ENCODE results near the gene MAP3K14. TPM values are rescaled to one million over a fixed set of nuclear protein-coding genes. Genes with fewer than 3 reads are reported as not detected.

MAP3K14 gene
- polyA plus RNA-seq, 1 of the 3 experiments (the other 2 are of a cell fraction): 11.9 TPM

GRCh38 chr17:45293413-45294211, 23.2 kb downstream of the MAP3K14 start:
- H3K4me3 ChIP-seq (ENCODE audit: low read depth in 2 of 2, low read length in 1 of 2): peak overlapping the region in 1 of 2 experiments; percentile 0; a peak in 1 of 4 replicates
- H3K9me2 ChIP-seq: no peaks in the 10 kb centered on the region
- peaks cover 64% of the 10 kb centered on the region for H4K20me1 ChIP-seq (ENCODE audit: insufficient read depth)
- peak overlapping the region; percentile 94 to 95 for H3K27ac ChIP-seq (ENCODE audit: low read depth in 2 of 2, low read length in 1 of 2)
- ChIA-PET CTCF (interaction anchor here (0.7 to 3.5 kb wide), 12 partner anchors 9 to 144 kb away, joined by 3 to 13 read pairs (median 4); no protein-coding TSS in a partner anchor), POLR2A (interaction anchor here (1.0 to 1.5 kb wide), 2 partner anchors 24 to 52 kb away, joined by 3 to 5 read pairs; partner anchors contain the start of gene MAP3K14)
- DNase-seq: no peak
- H3F3A ChIP-seq (replicated peaks; ENCODE audit: insufficient read depth): peaks cover 48% of the 10 kb centered on the region
- H3K9ac ChIP-seq: peak overlapping the region; percentile 48; the same call in 1 of the 2 replicates
- no peaks in the 10 kb centered on the region for H3K9me3 ChIP-seq
- H3K4me1 ChIP-seq (ENCODE audit: control insufficient read depth in 1 of 2, insufficient read depth in 2 of 2, low read depth in 1 of 2, low read length in 1 of 2): peaks cover 57 to 78% of the 10 kb centered on the region in 2 experiments
- no peaks in the 10 kb centered on the region for H3K27me3 ChIP-seq (ENCODE audit: insufficient read depth)
- H3K4me2 ChIP-seq: peak overlapping the region; percentile 55
- WGBS (ENCODE audit: low lambda C conversion rate): 26% methylated on average over 8 of the region's 10 CpGs
- peaks cover 86% of the 10 kb centered on the region for H3K79me2 ChIP-seq (ENCODE audit: insufficient read depth)
- H3K36me3 ChIP-seq (replicated peaks in 1 of 2; ENCODE audit: control insufficient read depth in 1 of 2, insufficient read depth in 2 of 2, low read length in 1 of 2): peaks cover 18 to 38% of the 10 kb centered on the region in 2 experiments
- H2AFZ ChIP-seq (ENCODE audit: low read depth): no peak overlapping the region
- TF ChIP-seq, protein P1, sequence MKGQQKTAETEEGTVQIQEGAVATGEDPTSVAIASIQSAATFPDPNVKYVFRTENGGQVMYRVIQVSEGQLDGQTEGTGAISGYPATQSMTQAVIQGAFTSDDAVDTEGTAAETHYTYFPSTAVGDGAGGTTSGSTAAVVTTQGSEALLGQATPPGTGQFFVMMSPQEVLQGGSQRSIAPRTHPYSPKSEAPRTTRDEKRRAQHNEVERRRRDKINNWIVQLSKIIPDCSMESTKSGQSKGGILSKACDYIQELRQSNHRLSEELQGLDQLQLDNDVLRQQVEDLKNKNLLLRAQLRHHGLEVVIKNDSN (IDR thresholded peaks at IDR 0.05; ENCODE audit: borderline replicate concordance, low read depth): no peak
- peak; percentile 96 for TF ChIP-seq FOSL2 (IDR thresholded peaks at IDR 0.05; ENCODE audit: borderline replicate concordance, low read depth)
- no peak for TF ChIP-seq GABPA (IDR thresholded peaks at IDR 0.05; ENCODE audit: low read depth)
- TF ChIP-seq MXI1 (IDR thresholded peaks at IDR 0.05; ENCODE audit: low read depth, low read length): no peak
- no peak for TF ChIP-seq RFX5 (IDR thresholded peaks at IDR 0.05; ENCODE audit: low read length)
- TF ChIP-seq, protein P2, sequence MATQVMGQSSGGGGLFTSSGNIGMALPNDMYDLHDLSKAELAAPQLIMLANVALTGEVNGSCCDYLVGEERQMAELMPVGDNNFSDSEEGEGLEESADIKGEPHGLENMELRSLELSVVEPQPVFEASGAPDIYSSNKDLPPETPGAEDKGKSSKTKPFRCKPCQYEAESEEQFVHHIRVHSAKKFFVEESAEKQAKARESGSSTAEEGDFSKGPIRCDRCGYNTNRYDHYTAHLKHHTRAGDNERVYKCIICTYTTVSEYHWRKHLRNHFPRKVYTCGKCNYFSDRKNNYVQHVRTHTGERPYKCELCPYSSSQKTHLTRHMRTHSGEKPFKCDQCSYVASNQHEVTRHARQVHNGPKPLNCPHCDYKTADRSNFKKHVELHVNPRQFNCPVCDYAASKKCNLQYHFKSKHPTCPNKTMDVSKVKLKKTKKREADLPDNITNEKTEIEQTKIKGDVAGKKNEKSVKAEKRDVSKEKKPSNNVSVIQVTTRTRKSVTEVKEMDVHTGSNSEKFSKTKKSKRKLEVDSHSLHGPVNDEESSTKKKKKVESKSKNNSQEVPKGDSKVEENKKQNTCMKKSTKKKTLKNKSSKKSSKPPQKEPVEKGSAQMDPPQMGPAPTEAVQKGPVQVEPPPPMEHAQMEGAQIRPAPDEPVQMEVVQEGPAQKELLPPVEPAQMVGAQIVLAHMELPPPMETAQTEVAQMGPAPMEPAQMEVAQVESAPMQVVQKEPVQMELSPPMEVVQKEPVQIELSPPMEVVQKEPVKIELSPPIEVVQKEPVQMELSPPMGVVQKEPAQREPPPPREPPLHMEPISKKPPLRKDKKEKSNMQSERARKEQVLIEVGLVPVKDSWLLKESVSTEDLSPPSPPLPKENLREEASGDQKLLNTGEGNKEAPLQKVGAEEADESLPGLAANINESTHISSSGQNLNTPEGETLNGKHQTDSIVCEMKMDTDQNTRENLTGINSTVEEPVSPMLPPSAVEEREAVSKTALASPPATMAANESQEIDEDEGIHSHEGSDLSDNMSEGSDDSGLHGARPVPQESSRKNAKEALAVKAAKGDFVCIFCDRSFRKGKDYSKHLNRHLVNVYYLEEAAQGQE (IDR thresholded peaks at IDR 0.05; ENCODE audit: low read depth, low read length): peak; percentile 76; the same call in 1 of the 2 replicates
- TF ChIP-seq FOXJ3 (CRISPR knock-in tag; IDR thresholded peaks at IDR 0.05): no peak
- no peak for TF ChIP-seq GATA2 (CRISPR knock-in tag; IDR thresholded peaks at IDR 0.05)
- TF ChIP-seq RXRA (IDR thresholded peaks at IDR 0.05; ENCODE audit: borderline replicate concordance, low read depth): peak; percentile 98
- no peak for TF ChIP-seq NRF1 (IDR thresholded peaks at IDR 0.05; ENCODE audit: low read depth, low read length)
- peak; percentile 78; the same call in 1 of the 2 replicates for TF ChIP-seq MEF2A (IDR thresholded peaks at IDR 0.05; ENCODE audit: borderline replicate concordance, low read depth)
- TF ChIP-seq CHD2 (IDR thresholded peaks at IDR 0.05; ENCODE audit: low read length, partially characterized antibody): no peak
- TF ChIP-seq, protein P3, sequence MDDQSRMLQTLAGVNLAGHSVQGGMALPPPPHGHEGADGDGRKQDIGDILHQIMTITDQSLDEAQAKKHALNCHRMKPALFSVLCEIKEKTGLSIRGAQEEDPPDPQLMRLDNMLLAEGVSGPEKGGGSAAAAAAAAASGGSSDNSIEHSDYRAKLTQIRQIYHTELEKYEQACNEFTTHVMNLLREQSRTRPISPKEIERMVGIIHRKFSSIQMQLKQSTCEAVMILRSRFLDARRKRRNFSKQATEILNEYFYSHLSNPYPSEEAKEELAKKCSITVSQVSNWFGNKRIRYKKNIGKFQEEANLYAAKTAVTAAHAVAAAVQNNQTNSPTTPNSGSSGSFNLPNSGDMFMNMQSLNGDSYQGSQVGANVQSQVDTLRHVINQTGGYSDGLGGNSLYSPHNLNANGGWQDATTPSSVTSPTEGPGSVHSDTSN (IDR thresholded peaks at IDR 0.05): peak; percentile 89
- TF ChIP-seq SMC3 (IDR thresholded peaks at IDR 0.05; ENCODE audit: low read depth, low read length): 0 out of 2 replicates have a peak, but pooled peaks have one; percentile 3
- TF ChIP-seq POLR2AphosphoS5 (IDR thresholded peaks at IDR 0.05; ENCODE audit: low read depth, low read length): peak; percentile 64; the same call in 1 of the 2 replicates
- peak; percentile 92 for TF ChIP-seq SIN3A (IDR thresholded peaks at IDR 0.05; ENCODE audit: borderline replicate concordance, low read depth, low read length)
- peak in 1 of 2 experiments; percentile 89; a peak in 2 of 4 replicates for TF ChIP-seq EP300 (IDR thresholded peaks at IDR 0.05; ENCODE audit: borderline replicate concordance in 1 of 2, low read depth in 1 of 2, low read length in 1 of 2)
- TF ChIP-seq CTCF (IDR thresholded peaks at IDR 0.05): peak; percentile 36
- TF ChIP-seq IRF3 (IDR thresholded peaks at IDR 0.05; ENCODE audit: low read depth, low read length): no peak
- 0 out of 2 replicates have a peak, but pooled peaks have one; percentile 58 for TF ChIP-seq ZBTB33 (IDR thresholded peaks at IDR 0.05; ENCODE audit: borderline replicate concordance, low read depth)

Measured in SK-N-SH (cell line).